ENCODE results near the gene CAMTA1.

Gene CAMTA1

DNA sequence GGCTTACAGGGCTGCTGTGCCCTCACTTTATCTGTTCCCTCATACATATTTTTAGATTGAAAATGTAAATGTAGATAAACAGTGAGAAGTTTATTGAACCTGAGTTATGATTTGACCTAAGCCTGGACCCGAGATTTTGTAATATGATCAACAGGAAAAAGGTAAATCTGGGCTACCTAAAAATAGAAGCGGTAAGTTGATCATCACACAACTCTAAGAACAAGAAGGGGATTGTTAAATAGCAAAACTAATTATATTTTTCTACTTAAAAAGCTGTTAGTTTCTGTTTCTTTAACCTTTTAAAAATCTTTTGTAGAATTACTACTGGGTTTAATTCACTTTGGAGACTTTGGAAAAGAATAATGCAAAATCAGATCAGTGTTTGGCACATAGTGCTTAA lies 35.6 kb downstream of the CAMTA1 start:
- no peak for ATAC-seq
- TF ChIP-seq, protein P1, sequence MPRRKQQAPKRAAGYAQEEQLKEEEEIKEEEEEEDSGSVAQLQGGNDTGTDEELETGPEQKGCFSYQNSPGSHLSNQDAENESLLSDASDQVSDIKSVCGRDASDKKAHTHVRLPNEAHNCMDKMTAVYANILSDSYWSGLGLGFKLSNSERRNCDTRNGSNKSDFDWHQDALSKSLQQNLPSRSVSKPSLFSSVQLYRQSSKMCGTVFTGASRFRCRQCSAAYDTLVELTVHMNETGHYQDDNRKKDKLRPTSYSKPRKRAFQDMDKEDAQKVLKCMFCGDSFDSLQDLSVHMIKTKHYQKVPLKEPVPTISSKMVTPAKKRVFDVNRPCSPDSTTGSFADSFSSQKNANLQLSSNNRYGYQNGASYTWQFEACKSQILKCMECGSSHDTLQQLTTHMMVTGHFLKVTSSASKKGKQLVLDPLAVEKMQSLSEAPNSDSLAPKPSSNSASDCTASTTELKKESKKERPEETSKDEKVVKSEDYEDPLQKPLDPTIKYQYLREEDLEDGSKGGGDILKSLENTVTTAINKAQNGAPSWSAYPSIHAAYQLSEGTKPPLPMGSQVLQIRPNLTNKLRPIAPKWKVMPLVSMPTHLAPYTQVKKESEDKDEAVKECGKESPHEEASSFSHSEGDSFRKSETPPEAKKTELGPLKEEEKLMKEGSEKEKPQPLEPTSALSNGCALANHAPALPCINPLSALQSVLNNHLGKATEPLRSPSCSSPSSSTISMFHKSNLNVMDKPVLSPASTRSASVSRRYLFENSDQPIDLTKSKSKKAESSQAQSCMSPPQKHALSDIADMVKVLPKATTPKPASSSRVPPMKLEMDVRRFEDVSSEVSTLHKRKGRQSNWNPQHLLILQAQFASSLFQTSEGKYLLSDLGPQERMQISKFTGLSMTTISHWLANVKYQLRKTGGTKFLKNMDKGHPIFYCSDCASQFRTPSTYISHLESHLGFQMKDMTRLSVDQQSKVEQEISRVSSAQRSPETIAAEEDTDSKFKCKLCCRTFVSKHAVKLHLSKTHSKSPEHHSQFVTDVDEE (CRISPR knock-in tag; IDR thresholded peaks at IDR 0.05) = no peak
- TF ChIP-seq RARB (CRISPR knock-in tag; IDR thresholded peaks at IDR 0.05) = no peak
- TF ChIP-seq ARNTL (CRISPR knock-in tag; IDR thresholded peaks at IDR 0.05; ENCODE audit: borderline replicate concordance, low read depth) = no peak
- no peak for TF ChIP-seq CREB5 (CRISPR knock-in tag; IDR thresholded peaks at IDR 0.05; ENCODE audit: low read depth)
- TF ChIP-seq POU6F1 (CRISPR knock-in tag; IDR thresholded peaks at IDR 0.05; ENCODE audit: borderline replicate concordance, low read depth) = no peak
- no peak for TF ChIP-seq SNAI2 (CRISPR knock-in tag; IDR thresholded peaks at IDR 0.05)
- TF ChIP-seq TCF4 (CRISPR knock-in tag; IDR thresholded peaks at IDR 0.05; ENCODE audit: borderline replicate concordance) = no peak
- TF ChIP-seq CSRNP3 (CRISPR knock-in tag; IDR thresholded peaks at IDR 0.05) = no peak
- TF ChIP-seq ZNF565 (CRISPR knock-in tag; conservative IDR thresholded peaks at IDR 0.05; ENCODE audit: low read depth) = no peak
- no peak for TF ChIP-seq CSDC2 (CRISPR knock-in tag; IDR thresholded peaks at IDR 0.05)

DNA sequence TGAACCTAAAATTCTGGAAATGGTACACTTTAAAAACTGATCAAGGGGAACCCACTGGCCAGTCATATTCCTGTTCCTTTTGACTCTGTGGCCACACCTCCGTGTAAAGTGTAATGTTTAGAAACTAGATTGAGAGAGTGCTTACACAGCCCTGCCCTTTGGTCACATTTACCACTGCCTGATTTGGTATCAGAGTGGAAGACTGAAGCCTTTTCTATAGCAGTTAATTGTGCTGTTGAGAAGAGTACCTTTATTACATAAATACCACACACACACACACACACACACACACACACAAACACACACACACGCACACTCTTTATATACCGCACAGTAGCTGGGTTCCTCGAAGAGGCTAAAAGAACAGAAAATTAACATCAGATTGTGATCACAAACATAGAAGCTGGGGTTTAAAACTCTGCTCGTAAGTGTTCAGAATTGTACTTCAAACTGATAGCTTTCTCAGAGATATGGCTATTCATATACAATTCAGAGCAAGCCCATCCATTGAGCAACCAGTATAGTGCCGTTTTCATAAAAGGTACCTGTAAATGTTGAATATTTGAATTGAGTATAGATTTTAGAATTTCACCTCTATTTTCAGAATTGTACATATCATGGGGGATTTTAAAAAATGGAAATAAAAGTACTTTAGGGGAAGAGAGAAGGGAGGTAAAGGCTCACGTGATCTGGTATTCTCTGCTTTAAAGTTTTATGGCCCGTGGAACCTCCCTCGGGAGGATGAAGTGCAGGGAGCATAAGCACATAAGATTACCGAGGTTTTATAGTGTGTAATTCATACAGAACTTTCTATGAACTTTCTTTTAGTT lies 37.5 kb downstream of the CAMTA1 start:
- ATAC-seq = no peak
- no peak for TF ChIP-seq ARNTL (CRISPR knock-in tag; IDR thresholded peaks at IDR 0.05; ENCODE audit: borderline replicate concordance, low read depth)
- no peak for TF ChIP-seq ISL1 (CRISPR knock-in tag; IDR thresholded peaks at IDR 0.05)
- TF ChIP-seq CREB5 (CRISPR knock-in tag; IDR thresholded peaks at IDR 0.05; ENCODE audit: low read depth) = no peak
- TF ChIP-seq, protein P2, sequence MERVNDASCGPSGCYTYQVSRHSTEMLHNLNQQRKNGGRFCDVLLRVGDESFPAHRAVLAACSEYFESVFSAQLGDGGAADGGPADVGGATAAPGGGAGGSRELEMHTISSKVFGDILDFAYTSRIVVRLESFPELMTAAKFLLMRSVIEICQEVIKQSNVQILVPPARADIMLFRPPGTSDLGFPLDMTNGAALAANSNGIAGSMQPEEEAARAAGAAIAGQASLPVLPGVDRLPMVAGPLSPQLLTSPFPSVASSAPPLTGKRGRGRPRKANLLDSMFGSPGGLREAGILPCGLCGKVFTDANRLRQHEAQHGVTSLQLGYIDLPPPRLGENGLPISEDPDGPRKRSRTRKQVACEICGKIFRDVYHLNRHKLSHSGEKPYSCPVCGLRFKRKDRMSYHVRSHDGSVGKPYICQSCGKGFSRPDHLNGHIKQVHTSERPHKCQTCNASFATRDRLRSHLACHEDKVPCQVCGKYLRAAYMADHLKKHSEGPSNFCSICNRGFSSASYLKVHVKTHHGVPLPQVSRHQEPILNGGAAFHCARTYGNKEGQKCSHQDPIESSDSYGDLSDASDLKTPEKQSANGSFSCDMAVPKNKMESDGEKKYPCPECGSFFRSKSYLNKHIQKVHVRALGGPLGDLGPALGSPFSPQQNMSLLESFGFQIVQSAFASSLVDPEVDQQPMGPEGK (CRISPR knock-in tag; IDR thresholded peaks at IDR 0.05; ENCODE audit: borderline replicate concordance) = no peak
- no peak for TF ChIP-seq BACH2 (CRISPR knock-in tag; IDR thresholded peaks at IDR 0.05; ENCODE audit: borderline replicate concordance)
- TF ChIP-seq ESRRG (CRISPR knock-in tag; IDR thresholded peaks at IDR 0.05) = no peak
- no peak for TF ChIP-seq ZC3H10 (CRISPR knock-in tag; IDR thresholded peaks at IDR 0.05)
- TF ChIP-seq, protein P1 (CRISPR knock-in tag; IDR thresholded peaks at IDR 0.05) = no peak
- no peak for TF ChIP-seq RARB (CRISPR knock-in tag; IDR thresholded peaks at IDR 0.05)
- TF ChIP-seq ZNF8 (CRISPR knock-in tag; IDR thresholded peaks at IDR 0.05) = no peak
- no peak for TF ChIP-seq ZFP30 (CRISPR knock-in tag; IDR thresholded peaks at IDR 0.05)
- no peak for TF ChIP-seq TOX (CRISPR knock-in tag; IDR thresholded peaks at IDR 0.05; ENCODE audit: borderline replicate concordance)
- TF ChIP-seq ZNF70 (CRISPR knock-in tag; IDR thresholded peaks at IDR 0.05) = no peak
- TF ChIP-seq POU6F1 (CRISPR knock-in tag; IDR thresholded peaks at IDR 0.05; ENCODE audit: borderline replicate concordance, low read depth) = no peak
- no peak for TF ChIP-seq PPARA (CRISPR knock-in tag; IDR thresholded peaks at IDR 0.05; ENCODE audit: borderline replicate concordance)
- no peak for TF ChIP-seq ZFP3 (CRISPR knock-in tag; IDR thresholded peaks at IDR 0.05)
- no peak for TF ChIP-seq OSR1 (CRISPR knock-in tag; IDR thresholded peaks at IDR 0.05)
- TF ChIP-seq SNAI2 (CRISPR knock-in tag; IDR thresholded peaks at IDR 0.05) = no peak
